Parathyroid adenoma (tissue), 2 donors: Measurements from ENCODE around the gene SORT1.

Source experiments
- H2AFZ ChIP-seq: fragments of 300-600 bp; sonication (generic); one replicate; pipeline ENCODE4 v1.7.0; 2017; ENCODE audit warnings: antibody characterized with exemption, mild to moderate bottlenecking
- H3K27ac ChIP-seq: fragments of 300-600 bp; sonication (generic); one replicate; pipeline ENCODE4 v1.7.0; 2017
- H3K27me3 ChIP-seq: fragments of 300-600 bp; sonication (generic); one replicate; pipeline ENCODE4 v1.7.0; 2017; ENCODE audit warnings: low read length; ENCODE audit not compliant: control insufficient read depth, insufficient read depth
- H3K36me3 ChIP-seq: fragments of 300-600 bp; sonication (generic); one replicate; pipeline ENCODE4 v1.7.0; 2017; ENCODE audit warnings: low read length; ENCODE audit not compliant: control insufficient read depth, insufficient read depth
- H3K4me1 ChIP-seq: fragments of 300-600 bp; sonication (generic); one replicate; pipeline ENCODE4 v1.7.0; 2017; ENCODE audit warnings: control low read depth
- H3K4me2 ChIP-seq: fragments of 300-600 bp; sonication (generic); one replicate; pipeline ENCODE4 v1.7.0; 2017; ENCODE audit warnings: low read length
- H3K4me3 ChIP-seq: fragments of 300-600 bp; sonication (generic); one replicate; pipeline ENCODE4 v1.7.0; 2017; ENCODE audit warnings: low read depth, low read length
- H3K79me2 ChIP-seq: fragments of 300-600 bp; sonication (generic); one replicate; pipeline ENCODE4 v1.7.0; 2017; ENCODE audit warnings: control low read depth
- H3K9ac ChIP-seq: fragments of 300-600 bp; sonication (generic); one replicate; pipeline ENCODE4 v1.7.0; 2017; ENCODE audit warnings: mild to moderate bottlenecking
- H3K9me3 ChIP-seq: fragments of 300-600 bp; sonication (generic); one replicate; pipeline ENCODE4 v1.7.0; 2017; ENCODE audit warnings: low read length; ENCODE audit not compliant: control insufficient read depth
- CTCF ChIP-seq: fragments of 300-600 bp; sonication (generic); IDR thresholded peaks from one replicate; pipeline ENCODE4 v1.7.0; 2017; ENCODE audit warnings: antibody characterized with exemption, mild to moderate bottlenecking
- donor health status: primary hyperparathyroidism.

SORT1 gene

DNA sequence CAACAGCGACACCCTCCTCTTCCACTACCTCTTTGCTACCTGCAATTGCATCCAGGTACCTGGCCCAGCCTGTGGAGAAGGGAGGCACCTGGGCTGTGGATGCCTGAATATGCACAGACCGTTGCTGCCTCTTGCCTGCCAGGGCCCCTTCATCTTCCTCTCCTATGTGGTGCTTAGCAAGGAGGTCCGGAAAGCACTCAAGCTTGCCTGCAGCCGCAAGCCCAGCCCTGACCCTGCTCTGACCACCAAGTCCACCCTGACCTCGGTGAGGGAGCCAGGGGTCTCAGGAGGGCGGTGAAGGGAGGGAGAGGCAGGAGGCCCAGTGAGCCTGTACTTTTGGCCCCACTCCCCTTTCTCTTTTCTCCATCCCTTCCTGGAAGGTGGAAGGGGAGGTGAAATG, 126.3 kb downstream of the SORT1 start:
- Histone ChIP-seq H3K4me2 (no peak overlapping the region), H3K79me2 (no peaks in the 10 kb centered on the region), H3K9me3 (no peaks in the 10 kb centered on the region), H3K36me3 (no peaks in the 10 kb centered on the region), H3K27me3 (no peaks in the 10 kb centered on the region), H3K4me1 (no peaks in the 10 kb centered on the region), H3K9ac (no peak overlapping the region), H3K27ac (no peak overlapping the region), H3K4me3 (no peak overlapping the region), H2AFZ (no peak overlapping the region)
- TF ChIP-seq CTCF = no peak

DNA sequence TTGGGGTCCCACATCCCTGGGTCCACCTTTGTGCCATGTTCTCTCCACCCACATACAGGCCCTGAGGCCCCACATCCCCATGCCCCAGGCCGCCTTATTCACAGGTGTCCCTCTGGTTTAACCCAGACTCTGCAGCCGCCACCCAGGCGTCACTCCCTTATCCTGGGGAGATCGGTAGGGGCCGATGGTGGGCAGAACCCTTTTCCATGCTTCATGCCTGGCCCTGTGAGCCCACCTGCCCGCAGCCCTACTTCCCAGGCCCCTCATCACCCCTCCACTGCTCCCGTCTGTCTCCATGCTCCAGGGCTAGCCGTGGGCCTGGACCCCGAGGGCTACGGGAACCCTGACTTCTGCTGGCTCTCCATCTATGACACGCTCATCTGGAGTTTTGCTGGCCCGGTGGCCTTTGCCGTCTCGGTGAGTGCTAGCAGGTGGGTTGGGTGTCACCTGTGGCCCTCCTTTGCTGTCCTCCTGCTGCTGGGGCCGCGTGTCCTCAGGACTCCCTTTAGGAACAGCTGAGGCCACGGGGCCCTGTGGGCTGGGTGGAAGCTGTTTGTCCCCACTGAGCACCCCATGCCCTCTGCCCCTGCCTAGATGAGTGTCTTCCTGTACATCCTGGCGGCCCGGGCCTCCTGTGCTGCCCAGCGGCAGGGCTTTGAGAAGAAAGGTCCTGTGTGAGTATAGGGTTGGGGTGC, 126.9 kb downstream of the SORT1 start:
- H3K4me1 ChIP-seq = no peaks in the 10 kb centered on the region
- H3K79me2 ChIP-seq = no peaks in the 10 kb centered on the region
- no peaks in the 10 kb centered on the region for H3K27me3 ChIP-seq
- no peak overlapping the region for H3K4me3 ChIP-seq
- no peak overlapping the region for H3K4me2 ChIP-seq
- no peak overlapping the region for H3K9ac ChIP-seq
- no peaks in the 10 kb centered on the region for H3K36me3 ChIP-seq
- no peak overlapping the region for H2AFZ ChIP-seq
- H3K9me3 ChIP-seq = no peaks in the 10 kb centered on the region
- no peak overlapping the region for H3K27ac ChIP-seq
- no peak for TF ChIP-seq CTCF

DNA sequence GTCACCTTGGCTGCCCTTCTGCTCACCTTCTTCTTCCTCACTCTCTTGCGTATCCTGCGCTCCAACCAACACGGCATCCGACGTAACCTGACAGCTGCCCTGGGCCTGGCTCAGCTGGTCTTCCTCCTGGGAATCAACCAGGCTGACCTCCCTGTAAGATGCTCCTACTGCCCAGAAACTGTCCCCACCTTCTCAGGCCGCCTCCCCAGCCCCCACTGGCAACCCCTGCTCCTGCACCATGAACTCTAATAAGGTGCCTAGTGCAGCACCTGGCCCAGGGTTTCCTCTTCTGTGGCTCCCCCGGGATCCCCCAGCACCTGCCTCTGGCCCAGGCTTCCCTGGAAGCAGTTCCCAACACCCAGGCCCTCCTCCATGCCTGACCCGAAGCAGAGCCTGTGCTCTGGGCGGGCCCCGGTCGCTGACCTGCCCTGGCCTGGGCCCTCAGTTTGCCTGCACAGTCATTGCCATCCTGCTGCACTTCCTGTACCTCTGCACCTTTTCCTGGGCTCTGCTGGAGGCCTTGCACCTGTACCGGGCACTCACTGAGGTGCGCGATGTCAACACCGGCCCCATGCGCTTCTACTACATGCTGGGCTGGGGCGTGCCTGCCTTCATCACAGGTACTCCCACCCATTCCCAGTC, 127.6 kb downstream of the SORT1 start:
- no peak overlapping the region for H3K4me2 ChIP-seq
- H3K4me1 ChIP-seq = no peaks in the 10 kb centered on the region
- no peaks in the 10 kb centered on the region for H3K79me2 ChIP-seq
- H3K4me3 ChIP-seq = no peak overlapping the region
- H3K9ac ChIP-seq = no peak overlapping the region
- H2AFZ ChIP-seq = no peak overlapping the region
- no peaks in the 10 kb centered on the region for H3K9me3 ChIP-seq
- no peak overlapping the region for H3K27ac ChIP-seq
- no peaks in the 10 kb centered on the region for H3K36me3 ChIP-seq
- TF ChIP-seq CTCF = no peak
- no peaks in the 10 kb centered on the region for H3K27me3 ChIP-seq

GRCh38 chr1:109269212-109269980, 128.3 kb downstream of the SORT1 start:
- Histone ChIP-seq H3K36me3 (no peaks in the 10 kb centered on the region), H2AFZ (no peak overlapping the region), H3K27ac (no peak overlapping the region), H3K27me3 (no peaks in the 10 kb centered on the region), H3K79me2 (no peaks in the 10 kb centered on the region), H3K4me3 (no peak overlapping the region), H3K9ac (no peak overlapping the region), H3K4me2 (no peak overlapping the region), H3K4me1 (no peaks in the 10 kb centered on the region), H3K9me3 (no peaks in the 10 kb centered on the region)
- TF ChIP-seq CTCF = no peak
